ENCODE measurements around the gene FADS3.

Gene FADS3

GRCh38 chr11:61912991-61913698 lies 21.8 kb upstream of the FADS3 start:
- no peak for DNase-seq (ENCODE audit: low read depth)
- no peak overlapping the region for H3K4me3 ChIP-seq (ENCODE audit: low read length)
- no peaks in the 10 kb centered on the region for H3K27me3 ChIP-seq (replicated peaks; ENCODE audit: control insufficient read depth, insufficient read depth, low read length)
- H3K9me3 ChIP-seq (ENCODE audit: control insufficient read depth, low read length), result no peaks in the 10 kb centered on the region
- H3K9ac ChIP-seq (ENCODE audit: low read length), result no peak overlapping the region
- H3K4me1 ChIP-seq (ENCODE audit: control insufficient read depth, insufficient read depth, low read length), result peaks cover 14% of the 10 kb centered on the region
- no peaks in the 10 kb centered on the region for H3K36me3 ChIP-seq (ENCODE audit: control insufficient read depth, insufficient read depth, low read length, severe bottlenecking)

- Histone ChIP-seq H3K4me1 (ENCODE audit: control insufficient read depth, insufficient read depth, low read length) (peaks cover 9% of the 10 kb centered on the region), H3K4me3 (ENCODE audit: low read length) (no peak overlapping the region), H3K27me3 (replicated peaks; ENCODE audit: control insufficient read depth, insufficient read depth, low read length) (no peaks in the 10 kb centered on the region), H3K36me3 (ENCODE audit: control insufficient read depth, insufficient read depth, low read length, severe bottlenecking) (no peaks in the 10 kb centered on the region), H3K9ac (ENCODE audit: low read length) (no peak overlapping the region), H3K9me3 (ENCODE audit: control insufficient read depth, low read length) (no peaks in the 10 kb centered on the region)
- no peak for DNase-seq (ENCODE audit: low read depth)
These were observed 21.2 kb upstream of the FADS3 start for GRCh38 chr11:61912530-61912898.

DNA sequence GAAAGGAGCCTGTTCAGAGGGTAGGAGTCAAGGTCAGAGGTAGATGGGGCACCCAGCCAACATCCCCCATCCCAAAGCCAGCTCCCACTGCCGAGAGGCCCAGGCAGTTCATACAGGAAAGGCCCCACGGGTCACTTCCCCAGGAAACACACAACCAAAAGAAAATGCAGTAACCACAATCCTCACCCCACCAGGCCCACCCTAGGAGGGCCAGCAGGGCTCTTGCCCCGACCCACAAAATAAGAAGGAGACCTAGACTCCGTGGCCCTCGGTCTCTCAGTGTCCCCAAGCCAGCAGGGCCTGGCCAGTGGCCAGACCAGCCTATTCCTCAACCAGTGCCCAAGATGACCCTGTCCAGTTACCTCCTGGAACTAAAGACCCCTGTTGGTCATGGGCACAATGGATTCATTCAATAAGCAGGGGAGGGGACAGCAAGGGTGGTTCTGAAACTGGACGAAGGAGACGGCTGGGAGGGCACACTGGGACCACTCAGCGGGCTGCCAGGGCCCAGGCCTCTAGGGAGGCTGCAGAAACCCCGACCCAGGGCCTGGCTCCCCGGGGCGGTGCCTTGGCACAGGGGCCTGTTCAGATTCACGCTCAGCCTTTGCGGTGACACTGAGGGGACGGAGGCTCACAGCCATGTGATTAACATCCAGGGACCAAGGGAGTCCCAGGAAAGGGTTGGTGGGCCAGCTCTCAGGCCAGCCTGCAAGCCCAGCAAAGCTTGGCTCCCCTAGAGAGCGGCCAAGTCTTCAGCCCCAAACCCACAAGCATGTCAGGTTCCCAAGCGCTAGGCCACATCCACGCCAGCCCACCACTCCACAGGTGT lies 20.6 kb upstream of the FADS3 start:
- Histone ChIP-seq H3K4me1 (ENCODE audit: control insufficient read depth, insufficient read depth, low read length) (peaks cover 9% of the 10 kb centered on the region), H3K36me3 (ENCODE audit: control insufficient read depth, insufficient read depth, low read length, severe bottlenecking) (no peaks in the 10 kb centered on the region), H3K9ac (ENCODE audit: low read length) (no peak overlapping the region), H3K27me3 (replicated peaks; ENCODE audit: control insufficient read depth, insufficient read depth, low read length) (no peaks in the 10 kb centered on the region), H3K9me3 (ENCODE audit: control insufficient read depth, low read length) (no peaks in the 10 kb centered on the region), H3K4me3 (ENCODE audit: low read length) (no peak overlapping the region)
- DNase-seq (ENCODE audit: low read depth), result no peak

DNA sequence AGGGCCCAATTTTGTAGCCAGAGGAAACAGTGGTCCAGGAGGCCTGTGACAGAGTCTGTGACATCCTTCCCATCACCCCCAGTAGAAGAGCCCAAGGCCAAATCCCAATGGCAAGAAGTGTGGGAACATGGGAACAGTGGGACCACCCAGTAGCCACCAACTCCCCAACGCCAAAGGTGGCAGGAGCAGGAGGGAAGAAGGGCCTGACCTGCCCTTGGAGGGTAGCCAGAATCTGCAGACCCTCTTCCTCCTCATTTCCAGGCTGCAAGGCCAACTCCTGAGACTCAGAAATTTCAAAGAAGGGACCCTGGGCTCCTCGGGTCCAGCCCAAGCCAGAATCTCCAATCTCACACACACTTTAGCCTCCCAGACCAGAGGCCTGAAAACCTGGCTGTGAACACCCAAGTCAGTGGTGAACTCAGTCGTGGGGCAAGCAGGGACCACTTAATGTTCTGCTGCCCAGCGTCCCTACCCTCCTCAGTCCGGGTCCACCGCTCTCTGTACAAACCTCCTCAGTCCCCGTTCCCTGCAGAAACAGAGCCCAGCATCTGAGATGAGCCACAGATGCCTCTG lies 19.9 kb upstream of the FADS3 start:
- Histone ChIP-seq H3K4me1 (ENCODE audit: control insufficient read depth, insufficient read depth, low read length) (peaks cover 6% of the 10 kb centered on the region), H3K9me3 (ENCODE audit: control insufficient read depth, low read length) (no peaks in the 10 kb centered on the region), H3K4me3 (ENCODE audit: low read length) (no peak overlapping the region), H3K36me3 (ENCODE audit: control insufficient read depth, insufficient read depth, low read length, severe bottlenecking) (no peaks in the 10 kb centered on the region), H3K9ac (ENCODE audit: low read length) (no peak overlapping the region), H3K27me3 (replicated peaks; ENCODE audit: control insufficient read depth, insufficient read depth, low read length) (no peaks in the 10 kb centered on the region)
- no peak for DNase-seq (ENCODE audit: low read depth)

- no peaks in the 10 kb centered on the region for H3K9me3 ChIP-seq (ENCODE audit: control insufficient read depth, low read length)
- no peaks in the 10 kb centered on the region for H3K36me3 ChIP-seq (ENCODE audit: control insufficient read depth, insufficient read depth, low read length, severe bottlenecking)
- peaks cover 6% of the 10 kb centered on the region for H3K4me1 ChIP-seq (ENCODE audit: control insufficient read depth, insufficient read depth, low read length)
- no peak for DNase-seq (ENCODE audit: low read depth)
- H3K9ac ChIP-seq (ENCODE audit: low read length), result no peak overlapping the region
- no peaks in the 10 kb centered on the region for H3K27me3 ChIP-seq (replicated peaks; ENCODE audit: control insufficient read depth, insufficient read depth, low read length)
- H3K4me3 ChIP-seq (ENCODE audit: low read length), result no peak overlapping the region
These were observed 19.1 kb upstream of the FADS3 start for GRCh38 chr11:61910187-61911127.

GRCh38 chr11:61908730-61909316 lies 17.5 kb upstream of the FADS3 start:
- Histone ChIP-seq H3K9ac (ENCODE audit: low read length) (no peak overlapping the region), H3K4me3 (ENCODE audit: low read length) (no peak overlapping the region), H3K27me3 (replicated peaks; ENCODE audit: control insufficient read depth, insufficient read depth, low read length) (no peaks in the 10 kb centered on the region), H3K36me3 (ENCODE audit: control insufficient read depth, insufficient read depth, low read length, severe bottlenecking) (peaks cover 7% of the 10 kb centered on the region), H3K9me3 (ENCODE audit: control insufficient read depth, low read length) (no peaks in the 10 kb centered on the region), H3K4me1 (ENCODE audit: control insufficient read depth, insufficient read depth, low read length) (peaks cover 6% of the 10 kb centered on the region)
- no peak for DNase-seq (ENCODE audit: low read depth)

GRCh38 chr11:61907871-61908729 lies 16.8 kb upstream of the FADS3 start:
- H3K4me3 ChIP-seq (ENCODE audit: low read length), result no peak overlapping the region
- H3K9ac ChIP-seq (ENCODE audit: low read length), result no peak overlapping the region
- H3K27me3 ChIP-seq (replicated peaks; ENCODE audit: control insufficient read depth, insufficient read depth, low read length), result no peaks in the 10 kb centered on the region
- no peaks in the 10 kb centered on the region for H3K9me3 ChIP-seq (ENCODE audit: control insufficient read depth, low read length)
- H3K4me1 ChIP-seq (ENCODE audit: control insufficient read depth, insufficient read depth, low read length), result peaks cover 6% of the 10 kb centered on the region
- peaks cover 7% of the 10 kb centered on the region for H3K36me3 ChIP-seq (ENCODE audit: control insufficient read depth, insufficient read depth, low read length, severe bottlenecking)
- no peak for DNase-seq (ENCODE audit: low read depth)

GRCh38 chr11:61907282-61907681 lies 15.9 kb upstream of the FADS3 start:
- H3K36me3 ChIP-seq (ENCODE audit: control insufficient read depth, insufficient read depth, low read length, severe bottlenecking), result peaks cover 9% of the 10 kb centered on the region
- no peaks in the 10 kb centered on the region for H3K27me3 ChIP-seq (replicated peaks; ENCODE audit: control insufficient read depth, insufficient read depth, low read length)
- peaks cover 6% of the 10 kb centered on the region for H3K4me1 ChIP-seq (ENCODE audit: control insufficient read depth, insufficient read depth, low read length)
- H3K4me3 ChIP-seq (ENCODE audit: low read length), result no peak overlapping the region
- H3K9me3 ChIP-seq (ENCODE audit: control insufficient read depth, low read length), result no peaks in the 10 kb centered on the region
- H3K9ac ChIP-seq (ENCODE audit: low read length), result no peak overlapping the region
- DNase-seq (ENCODE audit: low read depth), result no peak

DNA sequence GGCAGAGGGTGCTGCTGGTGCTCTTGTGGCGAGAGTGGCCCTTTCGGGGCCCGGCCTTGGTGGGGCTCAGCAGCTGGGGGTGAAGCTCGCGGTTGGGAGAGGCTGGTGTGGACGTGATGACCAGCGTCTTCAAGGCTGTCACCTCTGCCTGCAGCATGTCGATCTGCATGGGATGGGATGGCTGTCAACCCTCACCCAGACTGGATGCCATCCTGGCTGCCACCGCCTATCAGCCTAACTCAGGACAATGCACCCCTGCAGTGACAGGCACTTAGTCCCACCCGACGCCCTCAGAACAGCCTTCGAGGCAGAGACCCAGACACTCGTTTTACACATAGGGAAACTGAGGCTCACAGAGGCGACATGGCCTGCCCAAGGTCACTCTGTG lies 15.2 kb upstream of the FADS3 start:
- Histone ChIP-seq H3K9me3 (ENCODE audit: control insufficient read depth, low read length) (no peaks in the 10 kb centered on the region), H3K27me3 (replicated peaks; ENCODE audit: control insufficient read depth, insufficient read depth, low read length) (no peaks in the 10 kb centered on the region), H3K36me3 (ENCODE audit: control insufficient read depth, insufficient read depth, low read length, severe bottlenecking) (peaks cover 15% of the 10 kb centered on the region), H3K4me1 (ENCODE audit: control insufficient read depth, insufficient read depth, low read length) (peaks cover 6% of the 10 kb centered on the region), H3K9ac (ENCODE audit: low read length) (no peak overlapping the region), H3K4me3 (ENCODE audit: low read length) (no peak overlapping the region)
- no peak for DNase-seq (ENCODE audit: low read depth)
